GM12878 (cell line): ENCODE measurements around the gene CENPP. TPM values are rescaled to one million over a fixed set of nuclear protein-coding genes. Genes with fewer than 3 reads are reported as not detected.

Source experiments
- BMI1 ChIP-seq: fragments of 450-650 bp; IDR thresholded peaks from 2 replicates; pipeline ENCODE4 v1.6.1; 2016; ENCODE audit warnings: mild to moderate bottlenecking, moderate library complexity, borderline replicate concordance
- CREB1 ChIP-seq: IDR thresholded peaks from 2 replicates; pipeline ENCODE4 v1.6.1; 2012; ENCODE audit warnings: low read depth, mild to moderate bottlenecking, inconsistent platforms
- DPF2 ChIP-seq: fragments of 450-650 bp; IDR thresholded peaks from 2 replicates; pipeline ENCODE4 v1.6.1; 2017; ENCODE audit warnings: mild to moderate bottlenecking
- IKZF1 ChIP-seq: fragments of 450-650 bp; conservative IDR thresholded peaks from 2 replicates; pipeline ENCODE4 v1.6.1; 2017; ENCODE audit warnings: antibody characterized with exemption, mild to moderate bottlenecking
- KAT2A ChIP-seq: conservative IDR thresholded peaks from 2 replicates; pipeline ENCODE4 v1.6.1; 2011; ENCODE audit warnings: low read depth, low read length; ENCODE audit not compliant: control insufficient read depth
- LARP7 ChIP-seq: fragments of 450-650 bp; IDR thresholded peaks from 2 replicates; pipeline ENCODE4 v1.6.1; 2017; ENCODE audit warnings: mild to moderate bottlenecking
- MEF2A ChIP-seq: IDR thresholded peaks from 2 replicates; pipeline ENCODE4 v1.6.1; 2011; ENCODE audit warnings: low read depth, mild to moderate bottlenecking, low read length, moderate library complexity; ENCODE audit not compliant: insufficient read depth
- NFXL1 ChIP-seq: fragments of 450-650 bp; IDR thresholded peaks from 2 replicates; pipeline ENCODE4 v1.6.1; 2017; ENCODE audit warnings: antibody characterized with exemption, mild to moderate bottlenecking, borderline replicate concordance
- SMC3 ChIP-seq: IDR thresholded peaks from 2 replicates; pipeline ENCODE4 v1.6.1; 2011; ENCODE audit warnings: low read length, improper control_type of control experiment, borderline replicate concordance
- SREBF1 ChIP-seq: IDR thresholded peaks from 2 replicates; pipeline ENCODE4 v1.6.1; 2012; ENCODE audit warnings: mild to moderate bottlenecking, low read length
- STAT1 ChIP-seq: fragments of 450-650 bp; conservative IDR thresholded peaks from 2 replicates; pipeline ENCODE4 v1.6.1; 2014; ENCODE audit warnings: antibody characterized with exemption, mild to moderate bottlenecking
- TARDBP ChIP-seq: IDR thresholded peaks from 2 replicates; pipeline ENCODE4 v1.6.1; 2016; ENCODE audit warnings: borderline replicate concordance
- ZNF207 ChIP-seq: fragments of 450-650 bp; IDR thresholded peaks from 2 replicates; pipeline ENCODE4 v1.6.1; 2014; ENCODE audit warnings: antibody characterized with exemption, mild to moderate bottlenecking, borderline replicate concordance
- polyA plus RNA-seq, 11 experiments: library from polyadenylated mRNA; depleted of rRNA in 4 of 11; unstranded in 6 of 11; stranded (reverse) in 5 of 11; fragments of >200 nt; fragmentation: Nextera tagmentation in 4 of 11; fragmentation: Illumina TruSeq in 1 of 11; extraction: Ambion mirVana in 4 of 11; extraction: Trizol in 1 of 11; gene quantifications; 1 replicate in 1 of 11; 2 replicates in 10 of 11; pipeline versions ENCODE4 v1.2.1 to v1.2.3, GENCODE V29; 2011 to 2016; ENCODE audit warnings: inconsistent platforms in 2 of 11, missing spikeins in 2 of 11, low read depth in 1 of 11
- total RNA-seq, 4 experiments: library from RNA; depleted of rRNA in 3 of 4; stranded (reverse); fragments of >200 nt in 3 of 4; fragmentation: Illumina TruSeq in 1 of 4; extraction: Trizol in 1 of 4; gene quantifications; 2 replicates each; pipeline versions ENCODE4 v1.2.1 to v1.2.3, GENCODE V29; 2013 to 2021
- TF ChIP-seq, protein P1 (sequence below): IDR thresholded peaks from 2 replicates; pipeline ENCODE4 v1.6.1; 2011; ENCODE audit warnings: mild to moderate bottlenecking, low read depth, low read length, moderate library complexity; ENCODE audit not compliant: insufficient replicate concordance
- TF ChIP-seq, protein P2 (sequence below): IDR thresholded peaks from 2 replicates; pipeline ENCODE4 v1.6.1; 2011; ENCODE audit warnings: borderline replicate concordance, low read depth, mild to moderate bottlenecking, moderate library complexity, mixed read lengths, low read length; ENCODE audit not compliant: insufficient read depth; ENCODE audit errors: extremely low read length
- TF ChIP-seq, protein P3 (sequence below): fragments of 450-650 bp; IDR thresholded peaks from 2 replicates; pipeline ENCODE4 v1.6.1; 2017; ENCODE audit warnings: borderline replicate concordance

The CENPP gene
- total and polyA plus RNA-seq, 10 of the 15 experiments (the other 5 are each of a cell fraction or from before 2014, with no cell fraction given): 9.4 to 31.4 (median 19.8) TPM

DNA sequence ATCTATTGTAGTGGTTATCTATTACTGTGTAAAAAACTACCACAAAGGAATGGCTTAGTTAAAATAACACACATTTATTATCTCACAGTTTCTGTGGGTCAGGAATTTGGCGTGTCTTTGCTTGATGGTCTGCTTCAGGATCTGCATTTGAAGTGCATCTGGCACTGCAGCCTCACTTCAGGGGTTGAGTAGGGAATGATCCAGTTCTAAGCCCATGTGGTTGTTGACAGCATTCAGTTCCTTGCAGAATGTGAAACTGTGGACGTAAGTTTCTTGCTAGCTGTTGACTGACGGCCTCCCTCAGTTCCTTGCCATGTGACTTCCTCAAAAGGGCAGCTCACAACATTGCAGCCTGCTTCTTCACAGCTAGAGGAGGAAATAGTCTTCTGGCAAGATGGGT lies 80.7 kb downstream of the CENPP start (continued):
- TF ChIP-seq, protein P1, sequence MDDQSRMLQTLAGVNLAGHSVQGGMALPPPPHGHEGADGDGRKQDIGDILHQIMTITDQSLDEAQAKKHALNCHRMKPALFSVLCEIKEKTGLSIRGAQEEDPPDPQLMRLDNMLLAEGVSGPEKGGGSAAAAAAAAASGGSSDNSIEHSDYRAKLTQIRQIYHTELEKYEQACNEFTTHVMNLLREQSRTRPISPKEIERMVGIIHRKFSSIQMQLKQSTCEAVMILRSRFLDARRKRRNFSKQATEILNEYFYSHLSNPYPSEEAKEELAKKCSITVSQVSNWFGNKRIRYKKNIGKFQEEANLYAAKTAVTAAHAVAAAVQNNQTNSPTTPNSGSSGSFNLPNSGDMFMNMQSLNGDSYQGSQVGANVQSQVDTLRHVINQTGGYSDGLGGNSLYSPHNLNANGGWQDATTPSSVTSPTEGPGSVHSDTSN: peak; percentile 81
- no peak for TF ChIP-seq MEF2A
- no peak for TF ChIP-seq BMI1
- TF ChIP-seq, protein P2, sequence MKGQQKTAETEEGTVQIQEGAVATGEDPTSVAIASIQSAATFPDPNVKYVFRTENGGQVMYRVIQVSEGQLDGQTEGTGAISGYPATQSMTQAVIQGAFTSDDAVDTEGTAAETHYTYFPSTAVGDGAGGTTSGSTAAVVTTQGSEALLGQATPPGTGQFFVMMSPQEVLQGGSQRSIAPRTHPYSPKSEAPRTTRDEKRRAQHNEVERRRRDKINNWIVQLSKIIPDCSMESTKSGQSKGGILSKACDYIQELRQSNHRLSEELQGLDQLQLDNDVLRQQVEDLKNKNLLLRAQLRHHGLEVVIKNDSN: peak; percentile 44
- TF ChIP-seq ZNF207: no peak
- no peak for TF ChIP-seq CREB1
- no peak for TF ChIP-seq STAT1
- no peak for TF ChIP-seq SMC3
- TF ChIP-seq IKZF1: no peak
- no peak for TF ChIP-seq NFXL1
- no peak for TF ChIP-seq SREBF1
- TF ChIP-seq TARDBP: no peak
- TF ChIP-seq, protein P3, sequence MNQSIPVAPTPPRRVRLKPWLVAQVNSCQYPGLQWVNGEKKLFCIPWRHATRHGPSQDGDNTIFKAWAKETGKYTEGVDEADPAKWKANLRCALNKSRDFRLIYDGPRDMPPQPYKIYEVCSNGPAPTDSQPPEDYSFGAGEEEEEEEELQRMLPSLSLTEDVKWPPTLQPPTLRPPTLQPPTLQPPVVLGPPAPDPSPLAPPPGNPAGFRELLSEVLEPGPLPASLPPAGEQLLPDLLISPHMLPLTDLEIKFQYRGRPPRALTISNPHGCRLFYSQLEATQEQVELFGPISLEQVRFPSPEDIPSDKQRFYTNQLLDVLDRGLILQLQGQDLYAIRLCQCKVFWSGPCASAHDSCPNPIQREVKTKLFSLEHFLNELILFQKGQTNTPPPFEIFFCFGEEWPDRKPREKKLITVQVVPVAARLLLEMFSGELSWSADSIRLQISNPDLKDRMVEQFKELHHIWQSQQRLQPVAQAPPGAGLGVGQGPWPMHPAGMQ: no peak
- no peak for TF ChIP-seq KAT2A
- TF ChIP-seq LARP7: no peak
- TF ChIP-seq DPF2: no peak
- TF ChIP-seq, all 136 proteins: peak for 6
